KMS-11 (cell line): ENCODE data around the gene B3GNT5.

Experiments used
- H2AFZ ChIP-seq: fragments of 200-600 bp; sonication (generic); 2 replicates; pipeline ENCODE4 v1.6.1; 2016; ENCODE audit warnings: antibody characterized with exemption, mixed run types, low read depth
- H3K27ac ChIP-seq: fragments of 200-600 bp; sonication (generic); 2 replicates; pipeline ENCODE4 v1.6.1; 2016; ENCODE audit warnings: mild to moderate bottlenecking, mixed run types
- H3K27me3 ChIP-seq: fragments of 200-600 bp; sonication (generic); 2 replicates; pipeline ENCODE4 v1.6.1; 2017; ENCODE audit warnings: mild to moderate bottlenecking, low read depth, mixed run types, moderate library complexity; ENCODE audit not compliant: insufficient read depth
- H3K36me3 ChIP-seq: fragments of 200-600 bp; sonication (generic); 2 replicates; pipeline ENCODE4 v1.6.1; 2017; ENCODE audit warnings: mild to moderate bottlenecking, mixed run types; ENCODE audit not compliant: insufficient read depth
- H3K4me1 ChIP-seq: fragments of 200-600 bp; sonication (generic); 2 replicates; pipeline ENCODE4 v1.6.1; 2016; ENCODE audit warnings: mild to moderate bottlenecking, low read depth, mixed run types; ENCODE audit not compliant: poor library complexity, severe bottlenecking
- H3K4me2 ChIP-seq: fragments of 200-600 bp; sonication (generic); 2 replicates; pipeline ENCODE4 v1.7.0; 2016; ENCODE audit warnings: mild to moderate bottlenecking, mixed run types
- H3K4me3 ChIP-seq: fragments of 200-600 bp; sonication (generic); IDR thresholded peaks from 2 replicates; pipeline ENCODE4 v1.6.1; 2017; ENCODE audit warnings: low read depth, low read length, mixed read lengths; ENCODE audit not compliant: insufficient read depth
- H3K79me2 ChIP-seq: fragments of 200-600 bp; sonication (generic); 2 replicates; pipeline ENCODE4 v1.6.1; 2016; ENCODE audit warnings: low read depth, mixed run types; ENCODE audit not compliant: insufficient read depth
- H3K9ac ChIP-seq: fragments of 200-600 bp; sonication (generic); 2 replicates; pipeline ENCODE4 v1.6.1; 2016; ENCODE audit warnings: mild to moderate bottlenecking, mixed run types
- H4K20me1 ChIP-seq: fragments of 200-600 bp; sonication (generic); 2 replicates; pipeline ENCODE4 v1.6.1; 2016; ENCODE audit warnings: mild to moderate bottlenecking, mixed run types; ENCODE audit not compliant: insufficient read depth
- TF ChIP-seq, protein P1 (sequence below): fragments of 200-600 bp; sonication (generic); conservative IDR thresholded peaks from 2 replicates; pipeline ENCODE4 v1.6.1; 2017; ENCODE audit warnings: low read depth, mild to moderate bottlenecking, antibody characterized with exemption, low read length, moderate library complexity, mixed read lengths

B3GNT5 gene

GRCh38 chr3:183266454-183266853 is 13.4 kb downstream of the B3GNT5 start:
- Histone ChIP-seq H3K4me3 (no peak overlapping the region), H3K4me1 (no peaks in the 10 kb centered on the region), H3K4me2 (no peak overlapping the region), H3K27me3 (no peaks in the 10 kb centered on the region), H3K27ac (no peak overlapping the region), H3K79me2 (no peaks in the 10 kb centered on the region), H2AFZ (no peak overlapping the region), H3K36me3 (no peaks in the 10 kb centered on the region), H4K20me1 (no peaks in the 10 kb centered on the region), H3K9ac (no peak overlapping the region)
- TF ChIP-seq, protein P1, sequence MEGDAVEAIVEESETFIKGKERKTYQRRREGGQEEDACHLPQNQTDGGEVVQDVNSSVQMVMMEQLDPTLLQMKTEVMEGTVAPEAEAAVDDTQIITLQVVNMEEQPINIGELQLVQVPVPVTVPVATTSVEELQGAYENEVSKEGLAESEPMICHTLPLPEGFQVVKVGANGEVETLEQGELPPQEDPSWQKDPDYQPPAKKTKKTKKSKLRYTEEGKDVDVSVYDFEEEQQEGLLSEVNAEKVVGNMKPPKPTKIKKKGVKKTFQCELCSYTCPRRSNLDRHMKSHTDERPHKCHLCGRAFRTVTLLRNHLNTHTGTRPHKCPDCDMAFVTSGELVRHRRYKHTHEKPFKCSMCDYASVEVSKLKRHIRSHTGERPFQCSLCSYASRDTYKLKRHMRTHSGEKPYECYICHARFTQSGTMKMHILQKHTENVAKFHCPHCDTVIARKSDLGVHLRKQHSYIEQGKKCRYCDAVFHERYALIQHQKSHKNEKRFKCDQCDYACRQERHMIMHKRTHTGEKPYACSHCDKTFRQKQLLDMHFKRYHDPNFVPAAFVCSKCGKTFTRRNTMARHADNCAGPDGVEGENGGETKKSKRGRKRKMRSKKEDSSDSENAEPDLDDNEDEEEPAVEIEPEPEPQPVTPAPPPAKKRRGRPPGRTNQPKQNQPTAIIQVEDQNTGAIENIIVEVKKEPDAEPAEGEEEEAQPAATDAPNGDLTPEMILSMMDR = no peak

DNA sequence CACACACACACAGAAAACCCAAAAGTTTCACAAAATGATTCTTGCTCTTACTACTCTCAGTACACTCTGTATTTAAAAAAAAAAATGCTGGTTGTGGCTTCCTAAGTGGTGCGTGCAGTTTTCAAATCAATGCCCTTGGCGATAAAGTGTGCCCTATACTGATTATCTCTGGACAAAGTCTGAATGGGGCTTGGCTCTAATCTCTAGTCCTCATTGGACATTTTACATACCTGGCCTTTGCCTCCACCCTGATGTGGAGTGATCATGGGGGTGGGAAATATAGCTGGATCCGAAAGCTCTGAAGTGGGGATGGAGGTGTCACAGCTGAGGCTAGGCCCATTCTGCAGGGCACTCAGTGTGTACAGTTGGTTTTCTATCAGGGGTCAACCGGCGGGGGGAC is 14.1 kb downstream of the B3GNT5 start:
- H3K79me2 ChIP-seq = no peaks in the 10 kb centered on the region
- no peak overlapping the region for H2AFZ ChIP-seq
- no peak overlapping the region for H3K4me3 ChIP-seq
- no peaks in the 10 kb centered on the region for H4K20me1 ChIP-seq
- H3K4me2 ChIP-seq = no peak overlapping the region
- H3K27me3 ChIP-seq = no peaks in the 10 kb centered on the region
- H3K36me3 ChIP-seq = no peaks in the 10 kb centered on the region
- TF ChIP-seq, protein P1 = no peak
- no peak overlapping the region for H3K9ac ChIP-seq
- no peaks in the 10 kb centered on the region for H3K4me1 ChIP-seq
- no peak overlapping the region for H3K27ac ChIP-seq

DNA sequence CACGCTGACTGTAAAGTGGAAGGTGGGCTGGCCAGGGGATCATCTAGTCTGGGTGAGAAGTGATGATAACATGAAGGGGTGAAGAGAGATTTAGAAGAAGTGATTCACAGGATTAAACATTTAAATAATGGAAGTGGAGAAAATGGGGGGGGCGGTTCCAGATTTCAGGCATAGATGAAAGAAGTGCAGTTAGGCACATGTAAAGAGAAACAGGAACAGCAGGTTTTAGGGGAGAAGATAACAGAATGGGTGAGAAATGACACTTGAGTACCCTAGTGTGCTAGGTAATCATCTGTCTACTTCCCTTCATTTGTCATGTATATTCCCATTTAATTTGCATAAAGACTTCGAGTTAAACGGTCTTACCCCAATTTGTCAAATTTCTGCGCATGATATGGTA is 15.3 kb downstream of the B3GNT5 start:
- Histone ChIP-seq H4K20me1 (no peaks in the 10 kb centered on the region), H3K4me2 (no peak overlapping the region), H3K27me3 (no peaks in the 10 kb centered on the region), H2AFZ (no peak overlapping the region), H3K79me2 (no peaks in the 10 kb centered on the region), H3K9ac (no peak overlapping the region), H3K27ac (no peak overlapping the region), H3K4me1 (no peaks in the 10 kb centered on the region), H3K4me3 (no peak overlapping the region), H3K36me3 (no peaks in the 10 kb centered on the region)
- TF ChIP-seq, protein P1 = no peak

- H3K4me1 ChIP-seq = no peaks in the 10 kb centered on the region
- no peak overlapping the region for H3K9ac ChIP-seq
- no peaks in the 10 kb centered on the region for H4K20me1 ChIP-seq
- H2AFZ ChIP-seq = no peak overlapping the region
- no peak overlapping the region for H3K4me2 ChIP-seq
- TF ChIP-seq, protein P1 = no peak
- no peaks in the 10 kb centered on the region for H3K79me2 ChIP-seq
- no peaks in the 10 kb centered on the region for H3K27me3 ChIP-seq
- H3K27ac ChIP-seq = no peak overlapping the region
- H3K4me3 ChIP-seq = no peak overlapping the region
- no peaks in the 10 kb centered on the region for H3K36me3 ChIP-seq
These were observed 16.3 kb downstream of the B3GNT5 start for GRCh38 chr3:183269345-183269744.
